GM23338 (cell line): Measurements from ENCODE around the gene CLEC6A.

Source experiments
- EZH2 ChIP-seq: fragments of 200-600 bp; sonication (generic); IDR thresholded peaks from one replicate; pipeline ENCODE4 v1.8.0; 2017; ENCODE audit warnings: antibody characterized with exemption, mild to moderate bottlenecking, low read depth; ENCODE audit not compliant: unreplicated experiment
- EZH2phosphoT487 ChIP-seq: fragments of 200-600 bp; sonication (generic); IDR thresholded peaks from one replicate; pipeline ENCODE4 v1.8.1; 2018; ENCODE audit warnings: antibody characterized with exemption; ENCODE audit not compliant: unreplicated experiment
- POLR2AphosphoS5 ChIP-seq: IDR thresholded peaks from 2 replicates; pipeline ENCODE4 v1.6.1; 2016; ENCODE audit warnings: antibody characterized with exemption, low read depth
- TF ChIP-seq, protein P1 (sequence below), 2 experiments: fragments of 200-600 bp in 1 of 2; sonication (generic) in 1 of 2; conservative IDR thresholded peaks; 2 replicates each; pipeline versions ENCODE4 v1.5.1 to v1.6.1; 2016 to 2017; ENCODE audit warnings: antibody characterized with exemption in 2 of 2, low read depth in 2 of 2, mild to moderate bottlenecking in 2 of 2, moderate library complexity in 1 of 2

- no peak for TF ChIP-seq EZH2
- no peak for TF ChIP-seq POLR2AphosphoS5
- TF ChIP-seq, protein P1, sequence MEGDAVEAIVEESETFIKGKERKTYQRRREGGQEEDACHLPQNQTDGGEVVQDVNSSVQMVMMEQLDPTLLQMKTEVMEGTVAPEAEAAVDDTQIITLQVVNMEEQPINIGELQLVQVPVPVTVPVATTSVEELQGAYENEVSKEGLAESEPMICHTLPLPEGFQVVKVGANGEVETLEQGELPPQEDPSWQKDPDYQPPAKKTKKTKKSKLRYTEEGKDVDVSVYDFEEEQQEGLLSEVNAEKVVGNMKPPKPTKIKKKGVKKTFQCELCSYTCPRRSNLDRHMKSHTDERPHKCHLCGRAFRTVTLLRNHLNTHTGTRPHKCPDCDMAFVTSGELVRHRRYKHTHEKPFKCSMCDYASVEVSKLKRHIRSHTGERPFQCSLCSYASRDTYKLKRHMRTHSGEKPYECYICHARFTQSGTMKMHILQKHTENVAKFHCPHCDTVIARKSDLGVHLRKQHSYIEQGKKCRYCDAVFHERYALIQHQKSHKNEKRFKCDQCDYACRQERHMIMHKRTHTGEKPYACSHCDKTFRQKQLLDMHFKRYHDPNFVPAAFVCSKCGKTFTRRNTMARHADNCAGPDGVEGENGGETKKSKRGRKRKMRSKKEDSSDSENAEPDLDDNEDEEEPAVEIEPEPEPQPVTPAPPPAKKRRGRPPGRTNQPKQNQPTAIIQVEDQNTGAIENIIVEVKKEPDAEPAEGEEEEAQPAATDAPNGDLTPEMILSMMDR (conservative IDR thresholded peaks at IDR 0.05; ENCODE audit: low read depth in 2 of 2), result no peak
- TF ChIP-seq EZH2phosphoT487, result no peak
These were observed 10.0 kb upstream of the CLEC6A start for GRCh38 chr12:8445731-8446130.
